Liver (tissue), 9 donors: ENCODE data around the gene SBK1. TPM values are rescaled to one million over a fixed set of nuclear protein-coding genes. Genes with fewer than 3 reads are reported as not detected.

Experiments used
- DNase-seq: peaks from one replicate; pipeline ENCODE4 v3.0.0-alpha.2; 2017; ENCODE audit warnings: low spot score
- H3K27ac ChIP-seq, 2 donors: one replicate each; pipeline ENCODE4 v1.7.0; 2013; ENCODE audit warnings: inconsistent platforms in 2 of 2, low read length in 2 of 2, control low read depth in 1 of 2, low read depth in 1 of 2, mild to moderate bottlenecking in 1 of 2
- H3K27me3 ChIP-seq, 4 donors: one replicate each; pipeline versions ENCODE4 v1.6.1 to v1.7.0; 2013; ENCODE audit warnings: low read length in 3 of 4, inconsistent platforms in 1 of 4, mild to moderate bottlenecking in 1 of 4, moderate library complexity in 1 of 4; ENCODE audit not compliant: control insufficient read depth in 4 of 4, insufficient read depth in 4 of 4
- H3K36me3 ChIP-seq, 4 donors: one replicate each; pipeline versions ENCODE4 v1.6.1 to v1.7.0; 2013; ENCODE audit warnings: low read length in 3 of 4, mild to moderate bottlenecking in 3 of 4, low read depth in 1 of 4, moderate library complexity in 1 of 4; ENCODE audit not compliant: control insufficient read depth in 4 of 4, insufficient read depth in 3 of 4
- H3K4me1 ChIP-seq, 4 donors: one replicate each; pipeline versions ENCODE4 v1.6.1 to v1.7.0; 2013; ENCODE audit warnings: low read length in 3 of 4, mild to moderate bottlenecking in 3 of 4, moderate library complexity in 1 of 4; ENCODE audit not compliant: control insufficient read depth in 4 of 4, insufficient read depth in 4 of 4
- H3K4me3 ChIP-seq, 3 donors: one replicate each; pipeline versions ENCODE4 v1.6.1 to v1.7.0; 2013; ENCODE audit warnings: low read length in 3 of 3, control low read depth in 1 of 3, low read depth in 1 of 3, mild to moderate bottlenecking in 1 of 3
- H3K9ac ChIP-seq, 2 donors: one replicate each; pipeline ENCODE4 v1.7.0; 2013; ENCODE audit warnings: low read length in 2 of 2, mild to moderate bottlenecking in 2 of 2, moderate library complexity in 2 of 2, control low read depth in 1 of 2, low read depth in 1 of 2
- H3K9me3 ChIP-seq, 4 donors: one replicate each; pipeline versions ENCODE4 v1.6.1 to v1.7.0; 2013; ENCODE audit warnings: low read length in 3 of 4; ENCODE audit not compliant: control insufficient read depth in 4 of 4
- ATF3 ChIP-seq: IDR thresholded peaks from 2 replicates; pipeline ENCODE4 v1.6.1; 2016; ENCODE audit warnings: antibody characterized with exemption
- CTCF ChIP-seq: fragments of 150-350 bp; IDR thresholded peaks from 2 replicates; pipeline ENCODE4 v1.5.1; 2017; ENCODE audit warnings: improper control_type of control experiment, low read depth, low read length; ENCODE audit not compliant: missing input control
- EGR1 ChIP-seq, 2 donors: IDR thresholded peaks; 2 replicates each; pipeline ENCODE4 v1.6.1; 2016 to 2018; ENCODE audit warnings: antibody characterized with exemption in 2 of 2, low read depth in 2 of 2
- FOXA1 ChIP-seq: IDR thresholded peaks from 2 replicates; pipeline ENCODE4 v1.6.1; 2016; ENCODE audit warnings: antibody characterized with exemption
- FOXA2 ChIP-seq: IDR thresholded peaks from 2 replicates; pipeline ENCODE4 v1.6.1; 2016; ENCODE audit warnings: antibody characterized with exemption
- GABPA ChIP-seq, 2 donors: IDR thresholded peaks in 1 of 2; conservative IDR thresholded peaks in 1 of 2; 2 replicates each; pipeline ENCODE4 v1.6.1; 2016; ENCODE audit warnings: antibody characterized with exemption in 2 of 2, mild to moderate bottlenecking in 1 of 2, moderate library complexity in 1 of 2
- HNF4A ChIP-seq, 2 donors: conservative IDR thresholded peaks; 2 replicates each; pipeline ENCODE4 v1.6.1; 2016; ENCODE audit warnings: antibody characterized with exemption in 2 of 2, mild to moderate bottlenecking in 2 of 2
- HNF4G ChIP-seq: IDR thresholded peaks from 2 replicates; pipeline ENCODE4 v1.6.1; 2016; ENCODE audit warnings: antibody characterized with exemption
- JUND ChIP-seq, 2 donors: IDR thresholded peaks; 2 replicates each; pipeline ENCODE4 v1.6.1; 2016; ENCODE audit warnings: antibody characterized with exemption in 2 of 2
- NR2F2 ChIP-seq: IDR thresholded peaks from 2 replicates; pipeline ENCODE4 v1.6.1; 2016; ENCODE audit warnings: antibody characterized with exemption
- RAD21 ChIP-seq, 2 donors: IDR thresholded peaks; 2 replicates each; pipeline ENCODE4 v1.6.1; 2016; ENCODE audit warnings: antibody characterized with exemption in 2 of 2, mild to moderate bottlenecking in 2 of 2
- RXRA ChIP-seq, 2 donors: IDR thresholded peaks; 2 replicates each; pipeline ENCODE4 v1.6.1; 2017 to 2018; ENCODE audit warnings: antibody characterized with exemption in 2 of 2, mild to moderate bottlenecking in 1 of 2
- SP1 ChIP-seq: IDR thresholded peaks from 2 replicates; pipeline ENCODE4 v1.6.1; 2018; ENCODE audit warnings: antibody characterized with exemption, mild to moderate bottlenecking
- TAF1 ChIP-seq: conservative IDR thresholded peaks from 2 replicates; pipeline ENCODE4 v1.6.1; 2016; ENCODE audit warnings: antibody characterized with exemption, mild to moderate bottlenecking
- YY1 ChIP-seq: IDR thresholded peaks from 2 replicates; pipeline ENCODE4 v1.6.1; 2016; ENCODE audit warnings: antibody characterized with exemption, mild to moderate bottlenecking
- ZBTB33 ChIP-seq: IDR thresholded peaks from 2 replicates; pipeline ENCODE4 v1.6.1; 2016; ENCODE audit warnings: antibody characterized with exemption
- WGBS: extraction: QIAGEN DNeasy Blood & Tissue Kit; methylation state at CpG from one replicate; pipeline ENCODE4 v1.1.7; 2013; 5-methylcytosine and 5-hydroxymethylcytosine counted together
- polyA plus RNA-seq, 2 donors: library from polyadenylated mRNA; stranded (reverse) in 1 of 2; unstranded in 1 of 2; fragments of 200-250 nt in 1 of 2; fragments of >200 nt in 1 of 2; fragmentation: Nextera tagmentation in 1 of 2; extraction: Ambion mirVana in 1 of 2; gene quantifications; one replicate each; pipeline versions ENCODE4 v1.2.1 to v1.2.3, GENCODE V29; 2013 to 2015
- total RNA-seq, 2 donors: library from RNA; depleted of rRNA; stranded (reverse); fragments of >200 nt; gene quantifications; one replicate each; pipeline ENCODE4 v1.2.3, GENCODE V29; 2014
- TF ChIP-seq, protein P1 (sequence below): IDR thresholded peaks from 2 replicates; pipeline ENCODE4 v1.6.1; 2016; ENCODE audit warnings: antibody characterized with exemption
- TF ChIP-seq, protein P2 (sequence below): IDR thresholded peaks from 2 replicates; pipeline ENCODE4 v1.6.1; 2016; ENCODE audit warnings: antibody characterized with exemption, mild to moderate bottlenecking
- donor health status: healthy.
- donor health status: healthy.
- donor health status: healthy.
- donor health status: healthy.
- donor health status: healthy.

The SBK1 gene
- total and polyA plus RNA-seq, 4 donors: 0.05 to 0.08 (median 0.07) TPM; not detected in 1

GRCh38 chr16:28259091-28259780, 33.1 kb upstream of the SBK1 start:
- Histone ChIP-seq H3K9me3 (no peaks in the 10 kb centered on the region), H3K4me3 (no peak overlapping the region), H3K4me1 (peaks cover 0 to 6% (median 0%) of the 10 kb centered on the region in 4 donors), H3K27ac (no peak overlapping the region), H3K27me3 (no peaks in the 10 kb centered on the region), H3K36me3 (no peaks in the 10 kb centered on the region), H3K9ac (no peak overlapping the region)
- DNase-seq: no peak
- 76% methylated on average over 29 of the region's 29 CpGs for WGBS
- TF ChIP-seq RAD21 (IDR thresholded peaks at IDR 0.05): no peak
- TF ChIP-seq TAF1: no peak
- no peak for TF ChIP-seq ATF3
- no peak for TF ChIP-seq JUND (IDR thresholded peaks at IDR 0.05)
- no peak for TF ChIP-seq EGR1 (IDR thresholded peaks at IDR 0.05; ENCODE audit: low read depth in 2 of 2)
- no peak for TF ChIP-seq YY1
- no peak for TF ChIP-seq RXRA (IDR thresholded peaks at IDR 0.05)
- TF ChIP-seq, protein P1, sequence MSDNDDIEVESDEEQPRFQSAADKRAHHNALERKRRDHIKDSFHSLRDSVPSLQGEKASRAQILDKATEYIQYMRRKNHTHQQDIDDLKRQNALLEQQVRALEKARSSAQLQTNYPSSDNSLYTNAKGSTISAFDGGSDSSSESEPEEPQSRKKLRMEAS: no peak
- no peak for TF ChIP-seq NR2F2
- no peak for TF ChIP-seq FOXA1
- TF ChIP-seq SP1: no peak
- no peak for TF ChIP-seq FOXA2
- no peak for TF ChIP-seq ZBTB33
- TF ChIP-seq GABPA (IDR thresholded peaks at IDR 0.05 in 1 of 2, conservative IDR thresholded peaks at IDR 0.05 in 1 of 2): no peak
- TF ChIP-seq HNF4A (conservative IDR thresholded peaks at IDR 0.05): no peak
- no peak for TF ChIP-seq HNF4G
- TF ChIP-seq, protein P2, sequence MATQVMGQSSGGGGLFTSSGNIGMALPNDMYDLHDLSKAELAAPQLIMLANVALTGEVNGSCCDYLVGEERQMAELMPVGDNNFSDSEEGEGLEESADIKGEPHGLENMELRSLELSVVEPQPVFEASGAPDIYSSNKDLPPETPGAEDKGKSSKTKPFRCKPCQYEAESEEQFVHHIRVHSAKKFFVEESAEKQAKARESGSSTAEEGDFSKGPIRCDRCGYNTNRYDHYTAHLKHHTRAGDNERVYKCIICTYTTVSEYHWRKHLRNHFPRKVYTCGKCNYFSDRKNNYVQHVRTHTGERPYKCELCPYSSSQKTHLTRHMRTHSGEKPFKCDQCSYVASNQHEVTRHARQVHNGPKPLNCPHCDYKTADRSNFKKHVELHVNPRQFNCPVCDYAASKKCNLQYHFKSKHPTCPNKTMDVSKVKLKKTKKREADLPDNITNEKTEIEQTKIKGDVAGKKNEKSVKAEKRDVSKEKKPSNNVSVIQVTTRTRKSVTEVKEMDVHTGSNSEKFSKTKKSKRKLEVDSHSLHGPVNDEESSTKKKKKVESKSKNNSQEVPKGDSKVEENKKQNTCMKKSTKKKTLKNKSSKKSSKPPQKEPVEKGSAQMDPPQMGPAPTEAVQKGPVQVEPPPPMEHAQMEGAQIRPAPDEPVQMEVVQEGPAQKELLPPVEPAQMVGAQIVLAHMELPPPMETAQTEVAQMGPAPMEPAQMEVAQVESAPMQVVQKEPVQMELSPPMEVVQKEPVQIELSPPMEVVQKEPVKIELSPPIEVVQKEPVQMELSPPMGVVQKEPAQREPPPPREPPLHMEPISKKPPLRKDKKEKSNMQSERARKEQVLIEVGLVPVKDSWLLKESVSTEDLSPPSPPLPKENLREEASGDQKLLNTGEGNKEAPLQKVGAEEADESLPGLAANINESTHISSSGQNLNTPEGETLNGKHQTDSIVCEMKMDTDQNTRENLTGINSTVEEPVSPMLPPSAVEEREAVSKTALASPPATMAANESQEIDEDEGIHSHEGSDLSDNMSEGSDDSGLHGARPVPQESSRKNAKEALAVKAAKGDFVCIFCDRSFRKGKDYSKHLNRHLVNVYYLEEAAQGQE: no peak
- TF ChIP-seq CTCF: no peak
